ENCODE measurements around the gene SLC1A3.

Gene SLC1A3

GRCh38 chr5:36596247-36596646 is 10.2 kb upstream of the SLC1A3 start:
- in situ Hi-C loops (cut with HindIII; ENCODE audit: low pct_ligation_motif_present, low sequenced_read_pairs) = no loop called here
- no peak for DNase-seq
- TF ChIP-seq, protein P1, sequence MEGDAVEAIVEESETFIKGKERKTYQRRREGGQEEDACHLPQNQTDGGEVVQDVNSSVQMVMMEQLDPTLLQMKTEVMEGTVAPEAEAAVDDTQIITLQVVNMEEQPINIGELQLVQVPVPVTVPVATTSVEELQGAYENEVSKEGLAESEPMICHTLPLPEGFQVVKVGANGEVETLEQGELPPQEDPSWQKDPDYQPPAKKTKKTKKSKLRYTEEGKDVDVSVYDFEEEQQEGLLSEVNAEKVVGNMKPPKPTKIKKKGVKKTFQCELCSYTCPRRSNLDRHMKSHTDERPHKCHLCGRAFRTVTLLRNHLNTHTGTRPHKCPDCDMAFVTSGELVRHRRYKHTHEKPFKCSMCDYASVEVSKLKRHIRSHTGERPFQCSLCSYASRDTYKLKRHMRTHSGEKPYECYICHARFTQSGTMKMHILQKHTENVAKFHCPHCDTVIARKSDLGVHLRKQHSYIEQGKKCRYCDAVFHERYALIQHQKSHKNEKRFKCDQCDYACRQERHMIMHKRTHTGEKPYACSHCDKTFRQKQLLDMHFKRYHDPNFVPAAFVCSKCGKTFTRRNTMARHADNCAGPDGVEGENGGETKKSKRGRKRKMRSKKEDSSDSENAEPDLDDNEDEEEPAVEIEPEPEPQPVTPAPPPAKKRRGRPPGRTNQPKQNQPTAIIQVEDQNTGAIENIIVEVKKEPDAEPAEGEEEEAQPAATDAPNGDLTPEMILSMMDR (IDR thresholded peaks at IDR 0.05; ENCODE audit: low read depth, low read length, missing control alignments) = no peak
- Histone ChIP-seq H3K36me3 (replicated peaks) (no peaks in the 10 kb centered on the region), H3K4me3 (ENCODE audit: low read depth, low read length) (no peak overlapping the region), H3K27ac (no peak overlapping the region), H3K27me3 (replicated peaks) (no peaks in the 10 kb centered on the region)

DNA sequence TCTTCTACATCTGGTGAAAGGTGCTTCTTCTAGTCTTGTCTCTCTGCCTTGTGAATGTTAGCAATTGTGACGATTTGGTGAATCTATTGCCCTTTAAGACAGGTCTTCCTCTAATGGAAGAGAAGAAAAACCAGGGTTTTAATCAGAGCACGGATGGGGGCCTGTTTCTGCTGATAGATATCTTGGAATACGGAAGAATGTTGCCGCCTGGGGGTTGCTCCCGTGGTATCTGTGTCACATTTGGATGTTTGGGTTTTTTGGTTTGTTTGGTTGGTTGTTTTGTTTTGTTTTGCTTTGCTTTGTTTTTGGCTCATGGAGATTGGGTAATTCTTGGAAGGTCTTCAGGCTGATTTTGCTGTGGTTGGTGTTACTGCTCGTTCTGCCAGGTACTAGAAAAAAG is 9.7 kb upstream of the SLC1A3 start:
- H3K36me3 ChIP-seq (replicated peaks) = no peaks in the 10 kb centered on the region
- in situ Hi-C loops (cut with HindIII; ENCODE audit: low pct_ligation_motif_present, low sequenced_read_pairs) = no loop called here
- no peaks in the 10 kb centered on the region for H3K27me3 ChIP-seq (replicated peaks)
- no peak overlapping the region for H3K4me3 ChIP-seq (ENCODE audit: low read depth, low read length)
- DNase-seq = no peak
- H3K27ac ChIP-seq = no peak overlapping the region
- TF ChIP-seq, protein P1 (IDR thresholded peaks at IDR 0.05; ENCODE audit: low read depth, low read length, missing control alignments) = no peak

GRCh38 chr5:36598045-36598444 is 8.4 kb upstream of the SLC1A3 start:
- in situ Hi-C loops (cut with HindIII; ENCODE audit: low pct_ligation_motif_present, low sequenced_read_pairs) = no loop called here
- no peak overlapping the region for H3K4me3 ChIP-seq (ENCODE audit: low read depth, low read length)
- DNase-seq = no peak
- H3K27me3 ChIP-seq (replicated peaks) = no peaks in the 10 kb centered on the region
- no peaks in the 10 kb centered on the region for H3K36me3 ChIP-seq (replicated peaks)
- no peak overlapping the region for H3K27ac ChIP-seq
- TF ChIP-seq, protein P1 (IDR thresholded peaks at IDR 0.05; ENCODE audit: low read depth, low read length, missing control alignments) = no peak

DNA sequence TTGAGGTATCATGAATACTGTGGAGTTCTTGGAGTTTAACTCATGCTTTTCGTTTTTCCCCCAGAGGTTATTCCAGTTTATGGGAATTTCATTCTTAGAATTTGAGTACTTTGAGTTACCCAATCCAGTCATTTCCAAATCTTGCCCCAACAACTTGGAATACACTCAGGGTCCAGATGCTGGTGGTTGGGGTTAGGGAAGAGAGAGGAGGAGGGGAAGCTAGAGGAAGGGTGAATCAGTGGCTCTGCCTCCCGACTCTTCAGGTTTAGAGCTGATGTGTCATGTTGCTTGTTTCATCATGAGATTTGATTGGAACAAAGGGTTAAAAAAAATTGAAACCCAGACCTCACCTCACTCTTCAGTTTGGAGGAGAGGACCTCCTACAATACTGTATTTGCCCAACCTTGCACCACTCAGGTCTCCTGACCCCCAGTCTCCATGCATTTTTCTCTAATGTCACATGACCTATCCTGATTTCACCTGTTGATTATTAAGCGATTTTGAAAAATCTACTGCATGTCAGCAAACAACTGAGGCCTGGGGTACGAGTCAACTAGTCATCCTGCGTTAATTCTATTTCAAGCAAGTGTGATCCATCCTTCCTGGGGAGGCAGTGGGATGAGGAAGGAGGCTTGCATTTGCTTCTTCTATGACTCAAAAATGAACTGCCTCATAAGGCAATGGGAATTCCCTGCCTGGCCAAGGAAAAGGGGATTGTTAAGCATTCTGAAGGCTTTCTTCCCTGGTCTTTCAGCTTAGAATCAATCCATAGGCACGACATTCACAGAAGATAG is 6.2 kb upstream of the SLC1A3 start:
- TF ChIP-seq, protein P1 (IDR thresholded peaks at IDR 0.05; ENCODE audit: low read depth, low read length, missing control alignments) = no peak
- no peaks in the 10 kb centered on the region for H3K36me3 ChIP-seq (replicated peaks)
- no peaks in the 10 kb centered on the region for H3K27me3 ChIP-seq (replicated peaks)
- no peak overlapping the region for H3K4me3 ChIP-seq (ENCODE audit: low read depth, low read length)
- in situ Hi-C loops (cut with HindIII; ENCODE audit: low pct_ligation_motif_present, low sequenced_read_pairs) = no loop called here
- no peak overlapping the region for H3K27ac ChIP-seq
- DNase-seq = no peak

- TF ChIP-seq, protein P1 (IDR thresholded peaks at IDR 0.05; ENCODE audit: low read depth, low read length, missing control alignments) = no peak
- Histone ChIP-seq H3K27ac (no peak overlapping the region), H3K4me3 (ENCODE audit: low read depth, low read length) (no peak overlapping the region), H3K36me3 (replicated peaks) (no peaks in the 10 kb centered on the region), H3K27me3 (replicated peaks) (no peaks in the 10 kb centered on the region)
- DNase-seq = no peak
- in situ Hi-C loops (cut with HindIII; ENCODE audit: low pct_ligation_motif_present, low sequenced_read_pairs) = no loop called here
Observed at GRCh38 chr5:36600917-36601527, 5.4 kb upstream of the SLC1A3 start.

All from brain microvascular endothelial cell (primary cell).